Endothelial cell of umbilical vein (primary cell): ENCODE results near the gene CTIF. TPM values are rescaled to one million over a fixed set of nuclear protein-coding genes. Genes with fewer than 3 reads are reported as not detected.

Source experiments
- BruUV-seq: library from RNA; stranded (reverse); fragments of 400-500 nt; replicated peaks from 2 replicates; lab custom pipeline; 2021; lab: Mats Ljungman, UMichigan
- CTCF ChIA-PET: fragments of 300-600, 350-600 bp; sonication (Branson Sonifier 250); formaldehyde crosslinking; loops from one replicate; lab custom pipeline; 2021; ENCODE audit warnings: antibody characterized with exemption, inconsistent platforms; lab: Charles Lee
- POLR2A ChIA-PET: fragments of 300-600, 350-600 bp; sonication (Branson Sonifier 250); formaldehyde crosslinking; loops from one replicate; lab custom pipeline; 2021; ENCODE audit warnings: antibody characterized with exemption, inconsistent platforms; lab: Charles Lee
- DNase-seq: peaks from one replicate; pipeline ENCODE4 v3.0.0-alpha.2; 2011; ENCODE audit warnings: low read depth, low spot score
- FAIRE-seq: peaks from 2 replicates; lab custom pipeline; 2011; peaks lifted over from hg19 to GRCh38; lab: Jason Lieb, UNC
- H2AFZ ChIP-seq: 2 replicates; pipeline ENCODE4 v1.6.0; 2012; ENCODE audit warnings: low read depth, low read length, control low read depth, inconsistent platforms
- H3K27ac ChIP-seq: 2 replicates; pipeline ENCODE4 v1.5.1; 2011; ENCODE audit warnings: low read depth, mild to moderate bottlenecking, control low read depth, low read length, moderate library complexity; ENCODE audit not compliant: insufficient read depth
- H3K27me3 ChIP-seq, 2 experiments: 2 replicates each; pipeline versions ENCODE4 v1.6.0 to v1.6.1; 2011; ENCODE audit warnings: low read length in 2 of 2, mixed read lengths in 1 of 2; ENCODE audit not compliant: control insufficient read depth in 2 of 2, insufficient read depth in 2 of 2
- H3K36me3 ChIP-seq, 2 experiments: 2 replicates in 1 of 2; 3 replicates in 1 of 2; pipeline ENCODE4 v1.5.1; 2011; ENCODE audit warnings: low read length in 2 of 2, mild to moderate bottlenecking in 1 of 2, moderate library complexity in 1 of 2; ENCODE audit not compliant: control insufficient read depth in 2 of 2, insufficient read depth in 2 of 2; ENCODE audit errors: extremely low read depth in 1 of 2
- H3K4me1 ChIP-seq: 3 replicates; pipeline ENCODE4 v1.5.1; 2011; ENCODE audit warnings: mild to moderate bottlenecking, low read length; ENCODE audit not compliant: control insufficient read depth, insufficient read depth; ENCODE audit errors: extremely low read depth
- H3K4me2 ChIP-seq: 2 replicates; pipeline ENCODE4 v1.6.1; 2011; ENCODE audit warnings: low read length, control low read depth, mixed read lengths; ENCODE audit not compliant: insufficient read depth
- H3K4me3 ChIP-seq, 3 experiments: fragments of 200-600 bp in 1 of 3; sonication (generic), shearing (Covaris generic) in 1 of 3; replicated peaks in 1 of 3; 2 replicates each; pipeline ENCODE4 v1.5.1; 2011 to 2016; ENCODE audit warnings: control low read depth in 3 of 3, low read length in 3 of 3, mild to moderate bottlenecking in 2 of 3, inconsistent platforms in 1 of 3, low read depth in 1 of 3, moderate library complexity in 1 of 3; ENCODE audit not compliant: insufficient read depth in 1 of 3
- H3K79me2 ChIP-seq: 2 replicates; pipeline ENCODE4 v1.6.0; 2012; ENCODE audit warnings: low read length, inconsistent platforms; ENCODE audit not compliant: control insufficient read depth, insufficient read depth
- H3K9ac ChIP-seq: replicated peaks from 2 replicates; pipeline ENCODE3; 2011; ENCODE audit warnings: low read length, control low read depth; ENCODE audit not compliant: insufficient read depth; ENCODE audit errors: extremely low read depth
- H3K9me1 ChIP-seq: replicated peaks from 3 replicates; pipeline ENCODE4 v1.6.0; 2011; ENCODE audit warnings: mild to moderate bottlenecking, low read length; ENCODE audit not compliant: control insufficient read depth, insufficient read depth; ENCODE audit errors: extremely low read depth
- H3K9me3 ChIP-seq: replicated peaks from 2 replicates; pipeline ENCODE4 v1.5.1; 2012; ENCODE audit warnings: low read length, inconsistent platforms; ENCODE audit not compliant: control insufficient read depth, insufficient read depth
- H4K20me1 ChIP-seq: replicated peaks from 2 replicates; pipeline ENCODE3; 2011; ENCODE audit warnings: mild to moderate bottlenecking, low read length; ENCODE audit not compliant: control insufficient read depth, insufficient read depth; ENCODE audit errors: extremely low read depth
- CTCF ChIP-seq, 2 donors: IDR thresholded peaks; 1 replicate in 1 of 2; 2 replicates in 1 of 2; pipeline ENCODE4 v1.5.1; 2011; ENCODE audit warnings: low read length in 2 of 2, mild to moderate bottlenecking in 2 of 2, moderate library complexity in 2 of 2, control low read depth in 1 of 2, inconsistent platforms in 1 of 2, low read depth in 1 of 2; ENCODE audit not compliant: insufficient read depth in 1 of 2; ENCODE audit errors: extremely low read depth in 1 of 2
- EZH2 ChIP-seq: IDR thresholded peaks from 2 replicates; pipeline ENCODE4 v1.6.1; 2012; ENCODE audit warnings: borderline replicate concordance, low read depth, mild to moderate bottlenecking, moderate library complexity, low read length, inconsistent platforms; ENCODE audit not compliant: severe bottlenecking
- FOS ChIP-seq: IDR thresholded peaks from 2 replicates; pipeline ENCODE4 v1.6.1; 2011; ENCODE audit warnings: mild to moderate bottlenecking, low read length, moderate library complexity, borderline replicate concordance; ENCODE audit not compliant: insufficient read depth
- GATA2 ChIP-seq: IDR thresholded peaks from 2 replicates; pipeline ENCODE4 v1.7.0; 2011; ENCODE audit warnings: low read depth, mild to moderate bottlenecking, moderate library complexity, mixed read lengths, low read length; ENCODE audit not compliant: insufficient read length, insufficient read depth
- JUN ChIP-seq: IDR thresholded peaks from 2 replicates; pipeline ENCODE4 v1.6.1; 2011; ENCODE audit warnings: borderline replicate concordance, low read depth; ENCODE audit not compliant: insufficient read length, insufficient read depth
- MYC ChIP-seq: IDR thresholded peaks from one replicate; pipeline ENCODE4 v1.6.1; 2011; ENCODE audit warnings: mild to moderate bottlenecking, low read depth, low read length
- POLR2A ChIP-seq: IDR thresholded peaks from 2 replicates; pipeline ENCODE4 v1.6.1; 2012; ENCODE audit warnings: low read depth, mild to moderate bottlenecking, control low read depth, low read length
- POLR2AphosphoS5 ChIP-seq: IDR thresholded peaks from 2 replicates; pipeline ENCODE4 v1.6.1; 2012; ENCODE audit warnings: low read depth, mild to moderate bottlenecking, control low read depth, low read length, moderate library complexity; ENCODE audit not compliant: insufficient read depth
- dilution Hi-C: fragments of 300-500 bp; cut with MboI; formaldehyde crosslinking; loops from one replicate; pipeline ENCODE4 v1.15.0; 2019; ENCODE audit warnings: low sequenced_read_pairs; ENCODE audit not compliant: extremely low pct_ligation_motif_present
- intact Hi-C: fragments of 100-400 bp; cut with micrococcal nuclease; formaldehyde crosslinking; loops from one replicate; pipeline ENCODE4 v1.10.0; 2022
- polyA plus RNA-seq, 4 experiments: library from polyadenylated mRNA; depleted of rRNA in 3 of 4; stranded (reverse) in 3 of 4; unstranded in 1 of 4; fragments of >200 nt; gene quantifications; 2 replicates each; pipeline versions ENCODE4 v1.2.1 to v1.2.3, GENCODE V29; 2011 to 2012; ENCODE audit warnings: missing spikeins in 1 of 4
- total RNA-seq: library from RNA; stranded (reverse); gene quantifications from 2 replicates; pipeline ENCODE4 v1.2.3, GENCODE V29; 2021
- TF ChIP-seq, protein P1 (sequence below): IDR thresholded peaks from 2 replicates; pipeline ENCODE4 v1.6.1; 2011; ENCODE audit not compliant: insufficient read depth, insufficient read length

CTIF gene
- total and polyA plus RNA-seq, 2 donors (not counting 3 experiments of a cell fraction or from before 2014, with no cell fraction given): 20.9 to 57.7 TPM

GRCh38 chr18:48558248-48558647 lies 19.4 kb downstream of the CTIF start:
- CTCF ChIA-PET: no interaction called here
- dilution Hi-C loops: no loop called here
- no peaks in the 10 kb centered on the region for H4K20me1 ChIP-seq

More at GRCh38 chr18:48558248-48558647, 19.4 kb downstream of the CTIF start:
- Histone ChIP-seq H3K36me3 (peaks cover 0 to 3% of the 10 kb centered on the region in 2 experiments), H2AFZ (no peak overlapping the region), H3K9me3 (no peaks in the 10 kb centered on the region), H3K9me1 (no peaks in the 10 kb centered on the region), H3K27me3 (no peaks in the 10 kb centered on the region), H3K9ac (no peak overlapping the region), H3K4me1 (peaks cover 15% of the 10 kb centered on the region), H3K27ac (no peak overlapping the region), H3K79me2 (peaks cover 3% of the 10 kb centered on the region), H3K4me2 (no peak overlapping the region), H3K4me3 (no peak overlapping the region)
- BruUV-seq: no TSS peak
- DNase-seq (no peak), FAIRE-seq (no peak)
- TF ChIP-seq POLR2A: no peak
- TF ChIP-seq CTCF (IDR thresholded peaks at IDR 0.05; ENCODE audit: extremely low read depth in 1 of 2, insufficient read depth in 1 of 2, low read depth in 1 of 2, low read length in 2 of 2): no peak
- TF ChIP-seq, protein P1, sequence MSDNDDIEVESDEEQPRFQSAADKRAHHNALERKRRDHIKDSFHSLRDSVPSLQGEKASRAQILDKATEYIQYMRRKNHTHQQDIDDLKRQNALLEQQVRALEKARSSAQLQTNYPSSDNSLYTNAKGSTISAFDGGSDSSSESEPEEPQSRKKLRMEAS: no peak
- TF ChIP-seq JUN: no peak
- TF ChIP-seq FOS: no peak
- TF ChIP-seq POLR2AphosphoS5: no peak
- TF ChIP-seq EZH2: no peak
- TF ChIP-seq GATA2: no peak
- TF ChIP-seq MYC: no peak
- intact Hi-C loops: no loop called here
- POLR2A ChIA-PET: no interaction called here
